NCI-H748 (cell line): ENCODE results near the gene ADGRB2.

Experiments
- DNase-seq: peaks from one replicate; lab custom pipeline; 2025; ENCODE audit not compliant: unreplicated experiment; lab: John Stamatoyannopoulos, UW

ADGRB2 gene

GRCh38 chr1:31783846-31784245 is 19.7 kb upstream of the ADGRB2 start:
- no peak for DNase-seq

GRCh38 chr1:31782421-31783410 is 18.6 kb upstream of the ADGRB2 start:
- no peak for DNase-seq

- no peak for DNase-seq
Observed at GRCh38 chr1:31781756-31782371, 17.7 kb upstream of the ADGRB2 start.

GRCh38 chr1:31781138-31781755 is 17.1 kb upstream of the ADGRB2 start:
- no peak for DNase-seq

- no peak for DNase-seq
Observed at GRCh38 chr1:31780632-31781031, 16.5 kb upstream of the ADGRB2 start.

- no peak for DNase-seq
Observed at GRCh38 chr1:31779687-31780086, 15.5 kb upstream of the ADGRB2 start.

GRCh38 chr1:31778763-31779488 is 14.8 kb upstream of the ADGRB2 start:
- no peak for DNase-seq

- no peak for DNase-seq
Observed at GRCh38 chr1:31776516-31776915, 12.4 kb upstream of the ADGRB2 start.

GRCh38 chr1:31776032-31776431 is 11.9 kb upstream of the ADGRB2 start:
- no peak for DNase-seq

GRCh38 chr1:31775210-31775999 is 11.3 kb upstream of the ADGRB2 start:
- DNase-seq: no peak

- DNase-seq: no peak
Observed at GRCh38 chr1:31774495-31774894, 10.4 kb upstream of the ADGRB2 start.

GRCh38 chr1:31773861-31774260 is 9.7 kb upstream of the ADGRB2 start:
- no peak for DNase-seq

GRCh38 chr1:31772669-31773248 is 8.6 kb upstream of the ADGRB2 start:
- no peak for DNase-seq

GRCh38 chr1:31771891-31772668 is 7.9 kb upstream of the ADGRB2 start:
- peak; percentile 45 for DNase-seq

- DNase-seq: no peak
Observed at GRCh38 chr1:31769720-31770390, 5.7 kb upstream of the ADGRB2 start.

- DNase-seq: no peak
Observed at GRCh38 chr1:31768939-31769704, 5.0 kb upstream of the ADGRB2 start.

GRCh38 chr1:31768407-31768907 is 4.3 kb upstream of the ADGRB2 start:
- DNase-seq: no peak

- no peak for DNase-seq
Observed at GRCh38 chr1:31767225-31767624, 3.1 kb upstream of the ADGRB2 start.
